GM18907 (cell line): ENCODE results near the gene SYCE1L.
"Not testable (repeated sequence)": the region's sequence is repeated elsewhere in the genome, so short reads cannot be mapped to it uniquely, and the experiment has no call there.

Source experiments
- ATAC-seq: cut with Tn5 transposase; IDR thresholded peaks from one replicate; pipeline ENCODE4 v1.9.1; 2021; ENCODE audit warnings: mild to moderate bottlenecking, moderate library complexity; ENCODE audit not compliant: unreplicated experiment

The SYCE1L gene

DNA sequence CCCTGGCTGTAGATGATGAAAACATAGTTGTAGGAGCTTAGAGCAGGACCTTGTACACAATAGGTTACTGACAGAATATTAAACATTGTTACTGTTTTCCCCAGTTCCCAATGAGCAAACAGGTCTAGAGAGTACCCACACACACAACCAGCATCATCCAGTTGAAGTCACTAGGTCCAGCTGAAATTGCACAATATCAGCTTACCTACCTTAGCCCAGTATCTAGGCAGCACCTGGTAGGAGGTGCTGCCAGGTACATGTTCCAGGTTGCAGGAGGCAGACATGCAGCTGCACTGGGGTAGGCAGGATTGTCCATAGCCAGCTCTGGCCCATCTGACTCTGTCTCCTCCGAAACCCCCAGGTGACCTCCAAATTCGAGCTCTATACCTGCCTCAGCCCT is 1.5 kb upstream of the SYCE1L start:
- ATAC-seq = no peak

GRCh38 chr16:77206533-77206932 is 7.3 kb downstream of the SYCE1L start:
- no peak for ATAC-seq

DNA sequence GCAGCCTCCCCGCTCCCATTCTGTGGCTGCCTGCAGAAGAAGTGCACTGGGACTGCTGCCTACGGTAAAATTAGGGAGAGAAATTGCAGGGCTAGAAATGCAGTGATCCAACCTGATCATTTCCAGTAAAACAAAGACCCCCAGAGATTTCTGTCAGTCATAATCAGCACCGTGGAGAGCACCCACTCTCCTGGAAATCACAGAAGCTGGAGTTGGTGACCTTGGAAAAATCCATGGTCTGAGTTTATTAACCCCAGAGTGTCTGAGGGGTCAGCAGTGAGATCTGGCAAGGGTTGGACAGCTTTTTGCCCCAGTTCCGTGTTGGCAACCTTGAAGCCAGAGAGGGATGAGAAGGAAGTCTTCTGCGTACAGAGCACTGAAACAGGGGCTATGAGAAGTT is 7.8 kb downstream of the SYCE1L start:
- ATAC-seq = no peak

GRCh38 chr16:77208382-77208781 is 9.2 kb downstream of the SYCE1L start:
- ATAC-seq = no peak

DNA sequence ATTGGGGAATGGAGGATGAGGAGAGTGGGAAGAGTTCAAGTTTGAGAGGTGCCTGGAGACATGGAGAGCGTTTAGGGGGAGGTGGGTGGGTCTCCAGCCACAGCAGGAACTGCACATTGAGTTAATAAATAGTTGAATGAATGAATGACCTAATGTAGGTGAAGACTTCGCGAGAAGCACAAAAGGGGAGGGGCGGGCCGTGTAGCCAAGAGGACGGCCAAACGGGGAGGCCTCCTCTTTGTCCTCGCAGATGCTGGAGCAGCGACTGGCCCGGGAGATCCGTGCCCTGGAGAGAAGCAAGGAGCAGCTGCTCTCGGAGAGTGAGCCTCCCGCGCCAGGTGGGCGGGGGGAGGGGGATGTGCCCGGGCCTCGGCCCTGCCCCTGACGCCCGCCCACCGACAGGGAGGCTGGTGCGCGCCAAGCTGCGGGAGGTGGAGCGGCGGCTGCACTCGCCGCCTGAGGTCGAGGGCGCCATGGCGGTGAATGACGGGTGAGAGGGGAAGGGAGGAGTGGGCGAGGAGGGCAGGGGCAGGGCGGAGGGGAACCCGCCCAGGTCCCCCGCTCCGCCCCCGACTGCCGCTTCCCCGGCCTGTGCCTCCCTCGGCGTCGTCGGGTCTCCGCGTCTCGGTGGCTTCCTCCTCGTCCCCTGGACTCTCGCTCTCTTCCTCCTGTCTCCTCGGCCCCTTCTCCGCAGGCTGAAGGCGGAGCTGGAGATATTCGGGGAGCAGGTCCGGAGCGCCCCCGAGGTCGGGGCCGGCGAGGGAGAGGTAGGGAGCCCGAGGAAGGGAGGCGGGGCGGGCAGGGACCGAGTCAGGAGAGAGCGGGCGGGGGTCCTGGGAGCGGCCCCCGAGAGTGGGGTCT is 12.9 kb downstream of the SYCE1L start:
- ATAC-seq = peak; percentile 72

DNA sequence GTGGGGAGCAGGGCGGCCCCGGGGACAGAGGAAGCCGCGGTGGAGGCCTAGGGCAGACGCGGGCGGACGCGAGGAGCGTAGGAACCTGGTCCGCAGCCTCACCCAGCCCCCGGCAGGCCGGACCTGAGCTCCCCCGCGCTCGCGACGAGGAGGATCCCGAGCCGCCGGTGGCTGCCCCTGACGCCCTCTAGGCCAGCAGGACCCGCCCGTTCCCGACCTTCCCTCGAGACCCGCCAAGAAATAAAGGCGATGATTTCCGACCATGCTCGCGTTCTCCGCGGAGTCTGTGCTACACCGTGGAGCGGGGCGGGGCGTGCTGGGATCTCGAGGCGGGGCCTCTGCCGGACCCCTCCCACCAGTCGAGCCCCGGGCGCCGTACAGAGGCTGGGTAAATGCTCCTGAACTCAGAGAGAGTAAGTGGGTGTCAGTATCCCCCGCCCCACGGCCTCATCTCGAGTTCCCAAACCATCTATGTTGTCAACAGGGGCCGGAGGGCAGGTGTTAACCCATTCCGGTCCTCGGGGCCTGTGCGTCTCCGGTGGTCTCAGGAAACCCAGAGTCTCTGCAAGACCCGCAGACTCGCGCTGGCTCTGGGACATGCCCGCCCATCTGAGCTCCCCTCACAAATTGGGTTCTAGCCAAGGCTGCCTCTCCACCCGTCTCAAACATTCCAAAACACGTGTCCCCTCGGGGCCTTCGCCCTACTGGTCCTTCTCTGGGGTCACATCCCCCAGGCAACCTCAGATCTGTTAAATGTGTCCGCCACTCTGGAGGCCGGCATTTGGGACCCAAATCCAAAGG is 13.7 kb downstream of the SYCE1L start:
- peak; percentile 86 for ATAC-seq

- ATAC-seq = no peak
Measured at GRCh38 chr16:77213542-77214106, 14.4 kb downstream of the SYCE1L start.

GRCh38 chr16:77214411-77215138 is 15.4 kb downstream of the SYCE1L start:
- no peak for ATAC-seq

GRCh38 chr16:77219437-77219836 is 20.2 kb downstream of the SYCE1L start:
- no peak for ATAC-seq

DNA sequence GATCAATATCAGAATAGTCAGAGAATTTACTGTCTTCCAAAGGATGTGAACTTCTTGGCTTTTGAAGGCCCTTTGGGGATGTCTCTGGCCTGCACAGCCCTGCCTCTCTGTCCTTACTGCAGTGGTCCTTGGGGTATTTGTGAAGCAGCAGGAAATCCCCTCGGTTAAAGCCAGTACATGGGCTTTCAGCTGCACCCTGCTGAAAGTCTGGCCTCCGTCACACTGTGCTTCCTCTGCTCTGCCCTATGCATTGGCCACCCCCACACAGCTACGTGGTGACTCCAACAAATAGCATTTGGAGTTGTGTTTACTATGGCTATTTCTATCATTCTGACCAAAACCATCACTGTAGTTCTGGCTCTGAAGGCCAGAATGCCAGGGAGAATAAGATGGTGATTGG is 21.2 kb downstream of the SYCE1L start:
- peak; percentile 77 for ATAC-seq

GRCh38 chr16:77221482-77221881 is 22.3 kb downstream of the SYCE1L start:
- ATAC-seq = no peak

DNA sequence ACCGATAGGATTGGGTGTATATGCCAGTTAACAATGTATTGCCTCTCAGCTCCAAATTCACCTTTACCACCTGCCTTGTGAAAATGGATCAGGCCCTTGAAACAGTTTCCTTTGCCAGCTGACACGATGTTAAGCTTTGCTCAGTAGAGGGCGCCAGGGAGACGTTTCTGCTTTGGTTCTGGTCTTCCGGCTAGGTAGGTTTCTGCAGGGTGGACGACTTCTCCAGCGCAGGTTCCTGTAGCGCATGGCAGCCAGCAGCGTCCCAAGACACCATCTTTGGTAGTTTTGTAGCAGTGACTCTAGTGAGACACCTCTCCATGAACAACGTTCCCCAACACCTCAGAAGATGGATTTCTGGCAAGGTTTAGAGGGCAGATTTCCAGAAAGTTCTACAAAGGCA is 24.0 kb downstream of the SYCE1L start:
- ATAC-seq = peak; percentile 42

- no peak for ATAC-seq
Measured at GRCh38 chr16:77225182-77225581, 26.0 kb downstream of the SYCE1L start.

DNA sequence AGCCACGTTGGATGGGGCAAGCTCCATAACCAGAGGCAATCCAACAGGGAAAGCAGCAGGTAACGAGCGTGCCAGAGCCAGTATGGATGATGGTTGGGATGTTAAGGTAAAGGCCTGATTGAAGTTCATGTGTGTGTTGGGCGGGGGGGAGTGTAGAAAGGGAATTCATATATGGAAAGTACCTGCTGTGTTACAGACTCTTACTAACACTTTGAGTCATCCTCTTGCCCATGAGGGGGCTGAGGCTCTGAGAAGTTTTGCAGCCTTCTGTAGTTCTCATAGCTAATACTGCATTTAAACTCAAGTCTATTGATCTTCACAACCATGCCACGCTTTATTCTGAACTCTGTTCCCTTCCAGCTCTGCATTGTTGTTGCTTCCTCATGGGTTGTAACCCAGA is 28.5 kb downstream of the SYCE1L start:
- ATAC-seq = peak; percentile 86

DNA sequence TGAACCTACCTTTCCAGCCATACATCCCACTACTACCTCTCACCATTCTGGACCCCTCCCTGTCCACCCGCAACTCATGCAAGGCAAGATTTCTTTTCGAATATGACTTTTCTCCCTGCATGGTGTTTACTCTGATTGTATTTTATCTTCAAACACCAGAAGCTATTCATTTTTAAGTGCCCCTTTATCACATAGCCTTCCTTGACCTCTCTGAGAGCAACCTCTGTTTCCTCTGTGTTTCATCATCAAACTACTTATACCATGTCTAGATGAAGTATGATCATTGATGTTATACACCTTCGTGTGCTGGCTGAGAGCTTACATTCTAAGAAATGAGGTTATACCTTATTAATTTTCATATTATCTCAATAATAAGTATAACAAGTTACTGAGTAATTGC is 31.8 kb downstream of the SYCE1L start:
- ATAC-seq = no peak

DNA sequence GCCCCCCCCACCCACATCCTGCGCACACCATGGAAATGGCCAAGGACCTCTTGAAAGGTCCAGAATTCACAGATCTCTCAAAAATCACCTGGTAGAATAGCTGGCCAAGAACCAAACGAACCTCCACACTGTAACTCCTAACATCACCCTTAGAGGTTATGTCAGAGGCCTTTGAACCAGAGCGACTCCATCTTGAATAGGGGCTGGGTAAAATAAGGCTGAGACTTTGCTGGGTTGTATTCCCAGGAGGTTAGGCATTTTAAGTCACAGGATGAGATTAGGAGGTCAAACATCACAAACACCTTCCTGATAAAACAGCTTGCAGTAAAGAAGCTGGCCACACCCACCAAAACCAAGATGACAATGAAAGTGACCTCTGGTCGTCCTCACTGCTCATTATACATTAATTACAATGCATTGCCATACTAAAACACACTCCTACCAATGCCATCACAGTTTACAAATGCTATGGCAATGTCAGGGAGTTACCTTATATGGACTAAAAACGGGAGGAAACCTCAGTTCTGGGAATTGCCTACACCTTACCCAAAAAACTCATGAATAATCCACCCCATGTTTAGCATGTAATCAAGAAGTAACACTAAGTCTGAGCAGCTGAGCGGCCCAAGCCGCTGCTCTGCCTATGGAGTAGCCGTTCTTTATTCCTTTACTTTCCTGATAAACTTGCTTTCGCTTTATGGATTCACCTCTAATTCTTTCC is 34.8 kb downstream of the SYCE1L start:
- ATAC-seq = no peak

DNA sequence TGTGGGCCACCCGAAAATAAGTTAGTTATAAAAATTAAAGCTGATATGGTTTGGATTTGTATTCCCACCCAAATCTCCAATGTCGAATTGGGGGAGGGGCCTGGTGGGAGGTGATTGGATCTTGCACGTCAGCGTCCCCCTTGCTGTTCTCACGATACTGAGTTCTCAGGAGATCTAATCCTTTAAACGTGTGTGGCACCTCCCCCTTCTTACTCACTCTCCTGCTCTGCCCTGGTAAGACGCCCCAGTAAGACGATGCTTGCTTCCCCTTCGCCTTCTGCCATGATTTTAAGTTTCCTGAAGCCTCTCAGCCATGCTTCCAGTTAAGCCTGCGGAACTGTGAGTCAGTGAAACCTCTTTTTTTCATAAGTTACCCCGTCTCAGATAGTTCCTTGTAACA is 35.4 kb downstream of the SYCE1L start:
- no peak for ATAC-seq

- peak; percentile 99 for ATAC-seq
Measured at GRCh38 chr16:77236063-77236511, 36.9 kb downstream of the SYCE1L start.

DNA sequence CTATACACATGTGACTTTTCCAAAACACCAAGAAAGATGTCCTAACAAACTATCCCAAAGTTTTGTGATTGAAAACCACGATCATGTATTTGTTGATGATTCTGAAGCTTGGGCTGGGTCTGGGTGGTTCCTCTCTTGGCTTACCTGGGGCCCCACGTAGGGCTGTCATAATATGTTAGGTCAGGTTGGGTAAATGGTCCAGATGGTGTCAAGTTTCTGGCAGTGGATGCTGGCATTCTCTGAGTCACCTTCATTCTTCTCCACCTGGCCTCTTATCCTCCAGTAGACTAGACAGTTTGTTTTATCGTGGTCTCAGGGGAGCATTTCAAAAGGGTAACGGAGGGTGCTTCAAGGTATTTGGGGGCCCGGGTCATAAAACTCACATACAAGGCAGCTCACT is 39.4 kb downstream of the SYCE1L start:
- ATAC-seq = no peak

- ATAC-seq = not testable (repeated sequence)
Measured at GRCh38 chr16:77242471-77242870, 43.3 kb downstream of the SYCE1L start.
